DMS79 treated with DMSO at 0.1 percent for 48 hours (cell line): ENCODE results near the gene BTBD9.

Source experiments
- DNase-seq: peaks from one replicate; lab custom pipeline; 2025; lab: John Stamatoyannopoulos, UW

Gene BTBD9

DNA sequence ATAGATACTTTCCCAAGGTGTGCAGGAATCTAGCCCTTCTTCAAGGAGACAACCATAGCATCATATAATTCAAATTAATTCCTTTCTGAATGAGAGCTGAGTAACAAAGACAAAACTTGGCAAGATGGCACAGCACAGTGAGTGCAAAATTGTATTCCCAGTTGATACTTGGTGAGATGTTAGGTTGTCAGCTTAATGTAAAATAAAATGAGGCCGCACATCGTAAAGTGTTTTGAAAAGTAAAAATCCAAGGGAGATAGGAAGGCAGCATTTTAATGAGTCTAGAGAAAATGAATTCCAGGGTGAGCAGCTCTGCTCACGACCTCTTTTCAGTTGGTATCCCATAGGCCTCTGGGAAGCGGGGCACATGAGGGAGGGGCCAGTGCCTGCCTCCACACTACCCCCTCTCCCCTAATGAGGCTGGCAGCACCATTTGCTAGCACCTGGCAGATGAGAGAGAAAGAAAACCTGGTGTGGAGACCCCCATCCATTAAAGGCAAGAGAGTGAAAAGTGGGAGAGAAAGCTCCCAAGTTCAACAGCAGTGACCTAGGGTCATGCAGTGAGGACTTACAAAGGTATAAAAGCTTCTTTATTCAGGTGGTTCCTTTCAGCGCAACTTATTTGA is 158.4 kb downstream of the BTBD9 start:
- no peak for DNase-seq

DNA sequence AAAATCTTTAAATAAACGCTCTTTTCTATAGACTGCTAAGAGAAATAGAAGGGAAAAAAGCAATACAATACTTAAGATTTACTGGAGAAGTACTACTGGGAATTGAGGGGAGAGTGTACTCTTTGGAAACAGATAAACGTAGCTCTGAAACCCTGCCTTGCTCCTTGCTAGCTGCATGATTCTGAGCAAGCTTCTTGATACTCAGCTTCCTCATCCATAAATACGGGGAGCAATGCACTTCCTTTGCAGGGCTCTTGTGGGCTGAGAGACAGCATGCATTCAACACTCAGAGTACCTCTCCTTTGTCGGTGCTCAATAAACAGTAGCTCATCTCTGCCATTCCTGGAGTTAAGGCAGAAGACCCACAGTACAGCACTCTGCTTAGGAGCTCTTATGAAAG is 159.7 kb downstream of the BTBD9 start:
- no peak for DNase-seq

DNA sequence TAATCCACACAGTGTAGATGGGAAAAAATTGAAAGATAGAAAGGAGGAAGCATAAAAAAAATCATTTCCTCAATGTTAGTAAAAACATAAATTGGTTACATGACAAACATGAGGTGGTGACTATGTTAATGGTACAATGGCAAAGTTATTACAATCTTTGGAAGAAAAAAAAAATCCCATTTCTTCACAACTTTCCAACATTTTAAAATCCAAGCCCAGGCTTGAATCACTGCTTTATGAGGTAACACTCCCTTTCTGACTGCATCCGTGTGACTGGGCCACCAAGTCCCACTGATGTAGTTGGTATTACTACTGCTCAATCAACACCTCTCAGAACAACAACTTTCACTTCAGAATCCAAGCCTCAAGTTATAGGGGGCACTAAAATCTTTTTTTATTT is 160.4 kb downstream of the BTBD9 start:
- DNase-seq = no peak

DNA sequence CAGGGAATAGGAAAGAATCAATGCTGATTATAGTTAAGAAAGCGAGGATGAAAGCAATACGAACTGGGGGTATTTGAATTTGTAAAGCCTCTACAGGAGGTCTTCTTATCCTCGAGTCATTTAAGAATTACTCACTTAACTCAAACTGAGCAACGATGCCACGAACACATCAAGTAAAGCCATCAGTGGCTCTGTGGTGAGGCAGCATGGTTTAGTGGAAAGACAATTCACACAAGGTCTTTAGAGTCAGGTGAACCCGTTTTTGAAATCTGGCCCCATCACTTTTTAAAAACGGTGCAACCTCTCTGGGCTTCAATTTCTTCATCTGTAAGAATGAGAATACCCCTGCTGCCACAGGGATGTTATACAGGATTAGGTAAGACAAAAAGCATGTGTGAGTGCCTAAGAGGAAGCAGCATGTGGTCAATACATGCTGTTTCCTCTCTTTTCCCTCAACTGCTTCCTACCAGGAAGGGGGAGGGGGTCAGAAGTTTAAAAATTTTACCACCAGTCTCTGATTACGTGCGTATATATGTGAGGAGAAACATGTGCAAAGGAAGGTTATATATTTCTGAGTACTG is 162.0 kb downstream of the BTBD9 start:
- DNase-seq = no peak

DNA sequence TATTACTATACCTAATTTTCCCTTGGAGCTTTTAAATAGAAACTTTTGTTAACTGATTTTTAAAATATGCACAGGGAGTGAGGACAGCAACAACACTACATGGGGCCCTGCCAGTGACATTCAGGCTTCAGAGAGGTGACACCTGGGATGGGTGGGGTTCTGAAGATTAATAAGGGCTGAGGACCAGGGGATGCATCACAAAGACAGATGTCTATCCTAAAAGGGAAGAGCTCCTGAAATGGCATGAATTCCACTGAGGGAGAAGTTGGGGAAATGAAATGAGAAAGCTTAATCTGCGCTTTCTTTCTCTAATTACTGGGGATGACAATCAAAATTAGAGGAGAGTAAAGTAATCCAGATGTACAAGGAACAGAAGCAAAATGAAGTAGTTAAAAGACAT is 162.8 kb downstream of the BTBD9 start:
- DNase-seq = no peak

DNA sequence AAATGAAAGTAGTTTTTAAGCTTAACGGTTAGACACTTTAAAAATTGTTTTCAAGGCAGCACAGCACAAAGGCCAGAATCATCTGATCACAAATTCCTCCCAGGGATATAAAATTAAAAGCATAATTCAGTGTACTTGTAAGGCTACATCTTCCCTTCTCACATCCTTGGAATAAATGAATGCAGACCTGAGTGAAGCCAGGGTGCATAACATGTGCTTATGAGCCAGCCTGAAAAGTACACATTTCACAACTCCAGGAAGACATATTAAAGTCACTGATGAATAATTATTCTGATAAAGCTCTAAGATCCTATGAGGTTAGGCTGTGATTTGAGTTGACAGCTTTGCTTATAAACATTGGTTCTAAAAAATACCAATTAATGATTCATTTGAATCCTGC is 163.6 kb downstream of the BTBD9 start:
- DNase-seq = no peak

DNA sequence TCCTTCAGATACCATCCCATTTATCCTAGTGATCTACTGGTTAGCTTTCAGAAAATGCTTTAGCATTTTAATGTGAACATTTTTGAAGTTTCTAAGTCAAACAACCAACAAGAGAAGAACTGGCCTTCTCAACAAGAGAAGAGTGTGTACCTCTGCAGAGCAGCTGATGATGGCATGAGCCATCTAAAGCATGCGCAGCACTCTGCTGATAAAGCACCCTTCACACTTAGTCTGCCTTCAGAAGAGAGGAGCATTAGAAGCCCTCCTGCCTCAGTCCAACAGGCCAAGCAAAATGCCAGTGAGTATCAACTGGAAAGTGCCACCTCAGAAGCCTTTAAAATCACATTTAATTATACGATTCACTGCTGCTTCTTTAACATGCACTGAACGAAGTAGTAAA is 169.2 kb downstream of the BTBD9 start:
- no peak for DNase-seq

DNA sequence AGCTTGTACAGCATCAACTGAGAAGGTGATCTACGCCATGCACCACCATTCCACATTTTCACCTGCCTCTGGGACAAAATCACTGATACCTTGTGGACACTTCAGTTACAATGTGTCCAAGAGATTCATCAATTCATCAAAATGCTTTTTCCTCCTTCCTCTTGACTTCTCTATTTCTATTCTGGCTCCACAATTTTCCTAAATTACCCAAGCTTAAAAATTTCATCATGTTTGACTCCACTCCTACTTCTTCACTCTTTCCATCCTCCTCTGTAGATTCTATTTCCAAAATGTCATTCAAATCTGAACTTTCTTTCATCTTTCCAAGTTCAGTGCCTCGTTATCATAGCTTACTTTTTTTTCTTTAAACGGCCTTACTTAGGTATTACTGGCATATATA is 172.2 kb downstream of the BTBD9 start:
- no peak for DNase-seq

DNA sequence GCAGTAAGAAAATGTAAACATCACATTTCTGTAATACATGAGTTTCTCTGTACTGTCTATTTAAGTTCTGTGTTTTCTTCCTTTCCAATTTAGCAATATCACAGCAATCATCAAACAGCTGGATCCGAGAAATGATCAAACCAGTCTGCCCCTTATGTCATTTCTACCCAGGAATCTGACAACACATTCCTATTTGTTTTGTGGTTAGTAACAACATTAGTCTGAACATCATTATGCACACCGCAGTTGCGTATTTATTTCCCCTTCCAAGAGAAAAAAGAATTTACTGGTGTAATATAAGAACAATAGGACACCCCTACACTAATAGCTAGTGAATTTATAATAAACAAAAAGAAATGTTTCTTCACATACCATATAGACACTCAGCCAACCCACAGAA is 179.5 kb downstream of the BTBD9 start:
- no peak for DNase-seq

DNA sequence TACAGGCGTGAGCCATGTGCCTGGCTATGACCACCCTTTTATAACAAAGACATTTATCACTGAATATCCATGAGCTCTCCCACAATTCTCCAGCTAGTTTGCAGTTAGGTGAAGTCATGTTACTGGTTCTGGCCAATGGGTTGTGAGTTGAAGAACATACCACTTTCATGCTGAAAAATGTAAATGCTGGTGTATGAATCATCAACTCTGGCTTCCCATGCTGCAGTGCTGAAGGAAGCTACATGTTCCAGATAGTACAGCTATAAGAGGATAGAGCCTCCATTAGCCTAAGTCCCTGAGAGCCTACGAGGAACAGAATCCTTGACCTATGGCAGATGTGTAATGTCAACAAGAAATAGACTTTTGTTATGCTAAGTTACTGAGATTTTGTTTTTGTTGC is 180.4 kb downstream of the BTBD9 start:
- no peak for DNase-seq

DNA sequence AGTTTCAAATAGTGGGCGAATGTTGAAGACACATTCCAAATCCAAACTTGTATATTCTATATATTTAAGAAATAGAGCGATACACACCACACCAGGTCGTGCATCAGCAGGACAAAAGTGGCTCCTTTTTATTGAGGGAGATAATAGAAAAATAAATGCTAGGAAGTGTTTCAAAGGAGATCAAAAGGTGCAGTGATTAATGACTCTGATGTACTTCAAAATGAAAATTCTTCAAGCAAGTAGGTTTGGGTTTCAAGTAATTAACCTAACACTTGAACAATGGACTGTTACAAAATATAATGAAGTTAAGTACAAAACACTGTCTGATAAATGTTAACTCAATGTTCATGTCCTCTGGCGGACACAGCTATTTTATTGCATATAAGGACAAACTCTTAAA is 185.9 kb downstream of the BTBD9 start:
- DNase-seq = peak; percentile 7

DNA sequence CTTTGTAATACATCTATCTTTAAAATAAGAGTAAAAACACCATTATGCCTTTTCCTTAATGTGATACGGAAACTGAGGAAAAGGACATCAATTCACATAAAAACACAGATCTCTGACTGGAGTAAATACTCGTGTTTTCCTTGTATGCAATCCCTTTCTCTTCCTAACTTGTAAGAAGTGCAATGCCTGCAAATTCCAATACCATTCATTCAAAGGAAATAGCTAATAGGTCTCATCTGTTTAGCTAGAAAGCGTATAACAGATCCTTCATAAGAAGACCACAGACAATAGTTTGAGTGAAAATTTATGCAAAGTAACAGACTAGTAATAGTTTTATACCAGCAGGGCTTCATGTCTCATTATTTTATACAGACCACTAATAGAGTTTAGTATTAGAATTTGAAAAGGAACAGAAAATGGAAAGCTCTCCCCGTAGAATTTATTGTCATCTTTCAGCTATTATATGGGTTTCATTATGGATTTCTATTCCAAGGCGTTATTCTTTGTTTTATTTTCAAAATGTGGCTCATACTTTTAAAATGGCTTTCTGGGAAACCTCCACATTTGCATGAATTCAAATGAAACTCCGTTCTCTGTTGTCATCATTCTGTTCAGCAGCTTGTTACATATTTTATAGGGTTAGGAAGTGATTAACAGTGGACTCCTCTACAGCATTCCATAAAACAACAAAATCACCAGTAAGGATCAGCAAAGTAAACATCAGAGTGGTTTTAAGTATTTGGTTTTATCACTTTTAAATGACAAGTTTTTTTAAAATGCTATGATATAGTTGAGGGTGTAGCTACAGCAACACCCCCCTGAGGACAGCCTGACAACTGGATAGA is 186.7 kb downstream of the BTBD9 start:
- DNase-seq = no peak

DNA sequence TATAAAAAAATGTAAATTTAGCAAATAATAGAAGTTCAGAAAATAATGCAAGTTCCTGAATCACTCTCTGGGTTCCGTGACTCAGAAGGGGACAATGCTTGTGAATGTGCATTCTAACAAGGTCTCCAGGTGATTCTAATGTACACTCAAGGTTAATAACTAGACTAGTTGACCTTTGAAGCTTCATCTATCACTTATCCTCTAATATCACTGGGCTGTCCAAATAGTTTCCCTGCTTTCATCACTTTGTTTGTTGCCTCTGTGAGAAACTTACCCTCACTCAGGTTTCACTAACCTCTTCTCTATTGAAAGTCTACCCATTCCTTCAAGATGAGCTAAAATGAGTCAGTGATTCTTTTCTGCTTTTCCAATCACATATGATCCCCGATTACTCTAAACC is 189.0 kb downstream of the BTBD9 start:
- DNase-seq = no peak

DNA sequence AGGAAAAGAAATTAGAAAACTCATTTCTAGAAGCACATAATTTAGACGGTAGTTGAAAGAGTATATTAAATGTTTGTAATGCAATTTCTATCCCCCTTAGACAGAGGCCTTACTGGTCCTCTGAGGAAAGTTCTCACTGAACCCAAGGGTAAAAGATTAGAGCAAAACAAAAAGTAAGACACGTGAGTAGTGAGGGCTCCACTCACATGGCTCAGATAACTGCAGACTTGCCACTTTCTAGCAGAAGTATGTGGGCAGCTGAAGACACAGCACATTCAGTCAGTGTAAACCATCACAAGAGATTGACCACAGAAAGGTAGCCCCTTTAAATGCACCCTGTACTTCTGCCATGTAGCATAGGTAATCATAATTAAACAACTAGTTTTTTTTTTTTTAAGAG is 193.8 kb downstream of the BTBD9 start:
- DNase-seq = no peak

DNA sequence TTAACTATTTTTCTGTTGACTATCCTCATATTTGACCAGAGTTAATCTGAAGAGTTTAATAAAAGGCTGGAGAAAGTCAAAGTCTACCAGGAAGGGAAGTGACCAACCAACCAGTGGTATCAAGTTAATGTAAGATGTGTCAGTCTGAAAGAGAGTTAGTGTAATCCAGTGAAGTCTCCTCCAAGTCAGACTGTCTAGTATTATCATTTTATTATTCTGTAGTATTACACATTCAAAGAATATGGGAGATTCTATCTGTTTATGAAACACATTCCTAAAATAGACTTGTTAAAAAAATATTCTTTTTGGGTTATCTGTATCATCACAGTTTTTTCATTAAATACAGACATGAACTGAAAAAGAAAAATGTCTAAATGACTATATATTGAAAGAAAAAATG is 194.4 kb downstream of the BTBD9 start:
- no peak for DNase-seq

DNA sequence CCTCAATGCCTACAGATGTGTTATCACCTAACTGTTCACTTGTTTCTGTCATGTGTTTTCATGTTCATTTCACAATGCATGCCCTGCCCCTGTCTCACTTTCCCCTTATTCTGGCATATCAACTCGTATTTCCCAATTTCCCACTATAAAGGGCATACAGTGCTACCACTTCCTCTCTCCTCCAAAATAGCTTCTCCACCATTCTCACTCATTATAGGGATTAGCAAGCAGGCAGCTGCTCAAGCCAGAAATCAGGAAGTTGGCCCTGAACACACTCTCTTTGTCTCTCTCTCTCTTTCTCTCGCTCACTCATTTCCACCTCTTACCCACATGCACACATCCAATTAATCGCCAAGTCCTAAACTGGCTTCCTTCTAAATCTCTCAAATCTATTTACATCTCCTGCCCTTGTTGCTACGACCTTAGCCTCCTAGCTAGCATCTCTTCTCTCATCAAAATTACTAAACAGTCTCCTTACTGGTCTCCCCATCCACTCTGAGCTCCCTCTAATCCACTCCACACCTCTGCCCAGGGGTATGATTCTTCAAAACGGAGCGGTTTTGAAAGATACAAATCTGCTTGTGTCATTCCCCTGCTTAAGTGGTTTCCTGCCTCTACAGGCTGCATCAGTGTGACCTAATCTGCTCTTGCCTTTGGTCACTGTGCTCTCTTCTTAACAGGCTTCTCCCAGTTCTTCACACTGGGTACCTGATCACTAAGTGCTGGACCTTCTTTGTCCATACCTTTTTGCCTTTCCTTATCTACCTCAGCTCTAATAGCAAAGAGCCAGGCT is 196.2 kb downstream of the BTBD9 start:
- DNase-seq = no peak

DNA sequence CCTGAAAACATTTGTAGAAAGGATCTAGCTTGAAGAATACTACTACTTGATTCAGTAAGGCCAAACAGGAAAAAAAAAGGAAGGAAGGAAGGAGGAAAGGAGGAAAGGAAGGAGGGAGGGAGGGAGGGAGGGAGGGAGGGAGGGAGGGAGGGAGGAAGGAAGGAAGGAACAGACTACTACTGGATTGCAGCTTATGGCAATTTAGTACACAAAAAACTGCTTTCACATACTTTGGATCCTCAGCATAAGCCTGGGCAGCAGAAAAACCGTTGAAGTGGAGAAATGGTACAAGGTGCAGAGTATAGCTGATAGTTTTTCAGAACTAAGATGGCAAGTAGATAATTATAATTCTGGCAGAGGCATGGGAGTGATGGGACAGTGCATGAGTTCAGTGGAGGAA is 201.6 kb downstream of the BTBD9 start:
- DNase-seq = no peak

DNA sequence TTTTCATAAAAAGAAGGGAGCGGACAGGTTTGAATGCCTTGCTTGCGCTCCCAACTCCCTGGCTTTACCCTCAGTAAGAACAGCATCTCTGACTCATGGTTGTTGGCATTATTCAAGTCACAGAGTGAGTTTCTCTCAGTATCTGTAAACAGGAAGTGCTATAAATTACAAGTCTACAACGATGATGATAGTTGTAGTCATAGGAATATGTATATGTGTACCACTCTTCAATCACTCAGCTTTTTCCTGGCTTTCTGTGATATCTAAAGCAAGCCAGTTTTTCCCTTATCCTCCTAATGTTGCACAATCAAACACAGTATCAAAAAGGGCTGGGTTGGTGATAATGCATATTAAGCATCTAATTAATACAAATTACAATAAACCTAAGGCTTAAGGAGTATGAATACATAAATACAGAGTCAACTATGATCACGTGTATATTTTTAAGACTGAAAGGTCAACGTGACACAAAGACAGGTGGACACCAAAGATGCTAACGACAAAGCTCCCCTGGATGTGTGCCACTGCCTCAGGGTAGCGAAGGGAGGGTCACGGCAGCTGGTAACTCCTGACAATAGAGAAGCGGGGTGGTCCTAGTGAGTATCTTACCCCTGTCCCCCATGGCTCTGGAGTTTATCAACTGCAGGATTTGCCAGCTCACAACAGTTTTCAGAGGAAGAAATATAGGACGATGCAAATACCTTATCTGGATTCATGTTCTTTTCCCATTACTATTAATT is 202.8 kb downstream of the BTBD9 start:
- no peak for DNase-seq

DNA sequence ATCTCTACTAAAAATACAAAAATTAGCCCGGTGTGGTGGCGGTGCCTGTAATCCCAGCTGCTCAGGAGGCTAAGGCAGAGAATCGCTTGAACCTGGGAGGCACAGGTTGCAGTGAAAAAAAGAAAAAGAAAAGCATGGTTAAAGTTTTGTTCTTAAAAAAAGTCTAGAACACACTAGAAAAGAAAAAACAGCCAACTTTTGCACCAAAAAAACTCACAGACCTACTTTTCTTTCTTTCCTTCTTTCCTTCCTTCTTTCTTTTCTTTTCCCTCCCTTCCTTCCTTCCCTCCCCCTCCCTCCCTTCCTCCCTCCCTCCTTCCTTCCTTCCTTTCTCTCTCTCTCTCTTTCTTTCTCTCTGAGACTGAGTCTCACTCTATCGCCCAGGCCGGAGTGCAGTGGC is 204.4 kb downstream of the BTBD9 start:
- no peak for DNase-seq

DNA sequence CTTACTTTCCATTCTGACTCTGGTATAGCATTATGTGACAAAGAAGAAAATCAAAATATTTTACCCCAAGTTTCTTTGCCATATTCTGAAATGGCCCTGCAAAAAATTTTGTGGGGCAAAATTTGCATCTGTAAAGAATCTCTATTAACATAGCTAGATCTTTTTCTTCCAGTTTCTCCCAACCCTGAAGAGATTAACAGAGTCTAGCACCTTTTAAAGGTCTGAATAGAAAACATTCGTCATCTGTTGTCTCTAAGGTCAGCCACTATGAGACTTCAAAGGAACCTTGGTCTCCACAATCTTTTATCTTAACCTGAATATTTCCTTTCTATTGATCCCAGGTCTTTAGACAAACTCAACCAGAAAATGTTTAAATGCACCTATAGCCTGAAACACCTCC is 205.7 kb downstream of the BTBD9 start:
- DNase-seq = no peak

DNA sequence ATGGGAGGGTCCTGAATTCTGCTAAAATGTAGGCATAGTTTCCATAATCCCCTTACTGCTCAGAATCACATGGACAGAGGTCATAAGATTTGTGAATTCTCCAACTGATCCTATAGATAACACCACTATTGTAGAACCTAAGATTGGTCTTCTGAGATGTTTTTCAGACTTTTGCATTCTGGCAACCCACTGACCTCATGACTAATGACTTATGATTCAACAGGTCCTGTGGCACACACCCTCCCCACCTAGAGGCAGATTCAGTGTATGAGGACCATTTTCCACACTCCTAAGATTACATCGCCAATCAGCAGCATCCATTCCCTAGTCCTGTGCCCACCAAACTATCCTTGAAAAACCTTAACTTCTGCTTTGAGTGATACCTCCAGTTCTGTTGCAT is 207.2 kb downstream of the BTBD9 start:
- no peak for DNase-seq

DNA sequence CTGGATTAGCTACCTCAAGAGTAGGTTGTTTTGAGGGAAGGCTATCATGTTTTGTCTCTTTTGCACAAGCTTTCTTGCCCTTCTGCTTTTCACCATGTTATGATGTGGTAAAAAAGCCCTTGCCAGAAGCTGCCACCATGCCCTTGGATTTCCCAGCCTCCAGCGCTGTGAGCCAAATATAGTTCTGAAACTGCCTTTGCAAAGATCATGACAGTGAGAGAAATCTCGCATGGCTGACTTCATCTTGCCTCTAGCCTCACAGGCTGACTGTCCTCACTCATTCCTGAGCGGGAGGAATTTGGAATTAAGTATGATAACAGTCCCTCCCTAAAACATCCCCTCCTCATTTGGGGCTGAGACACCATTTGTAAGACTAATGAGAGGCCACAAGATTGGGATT is 207.7 kb downstream of the BTBD9 start:
- DNase-seq = no peak
